Vagina (tissue), 2 donors: ENCODE results near the gene PBX2. TPM values are rescaled to one million over a fixed set of nuclear protein-coding genes. Genes with fewer than 3 reads are reported as not detected.
A peak's percentile ranks its signal among the peaks of the same experiment; 100 is the strongest.

ENCODE experiments used
- DNase-seq, 2 donors: peaks; one replicate each; pipeline ENCODE4 v3.0.0-alpha.2; 2017; ENCODE audit errors: extremely low spot score in 2 of 2
- H3K27ac ChIP-seq: fragments of 200-600 bp; sonication (generic); one replicate; pipeline ENCODE4 v1.5.1; 2019
- H3K27me3 ChIP-seq: fragments of 200-600 bp; sonication (generic); one replicate; pipeline ENCODE4 v1.5.1; 2019
- H3K36me3 ChIP-seq, 2 donors: fragments of 200-600 bp; sonication (generic); one replicate each; pipeline ENCODE4 v1.5.1; 2017 to 2019
- H3K4me1 ChIP-seq: fragments of 200-600 bp; sonication (generic); one replicate; pipeline ENCODE4 v1.5.1; 2019
- H3K4me3 ChIP-seq, 2 donors: fragments of 200-600 bp; sonication (generic); 1 replicate in 1 of 2; 2 replicates in 1 of 2; pipeline ENCODE4 v1.5.1; 2016 to 2019
- H3K9me3 ChIP-seq: fragments of 200-600 bp; sonication (generic); one replicate; pipeline ENCODE4 v1.5.1; 2019
- CTCF ChIP-seq, 3 experiments: fragments of 450-650 bp in 2 of 3; fragments of 200-600 bp in 1 of 3; sonication (generic) in 1 of 3; IDR thresholded peaks; one replicate each; pipeline ENCODE4 v1.5.1; 2017 to 2019; ENCODE audit warnings: antibody characterized with exemption in 3 of 3, mild to moderate bottlenecking in 2 of 3, moderate library complexity in 2 of 3
- POLR2A ChIP-seq, 2 donors: fragments of 450-650 bp; IDR thresholded peaks; one replicate each; pipeline ENCODE4 v1.6.1; 2017; ENCODE audit warnings: antibody characterized with exemption in 2 of 2, mild to moderate bottlenecking in 2 of 2, moderate library complexity in 2 of 2
- POLR2AphosphoS5 ChIP-seq, 2 donors: sonication (generic); formaldehyde crosslinking; IDR thresholded peaks; one replicate each; pipeline ENCODE4 v1.9.0; 2017; ENCODE audit warnings: antibody characterized with exemption in 2 of 2, mild to moderate bottlenecking in 2 of 2, low read depth in 1 of 2; ENCODE audit not compliant: insufficient read depth in 1 of 2
- intact Hi-C: fragments of 100-400 bp; cut with DNase I; formaldehyde crosslinking; loops from one replicate; pipeline ENCODE4 v1.15.1; 2023
- total RNA-seq: library from RNA; depleted of rRNA; stranded (reverse); fragments of >200 nt; gene quantifications from one replicate; pipeline ENCODE4 v1.2.3, GENCODE V29; 2016

Gene PBX2
- total RNA-seq, 1 donor from 2014 or later = 49.4 TPM

- Histone ChIP-seq H3K36me3 (no peaks in the 10 kb centered on the region), H3K4me3 (peak overlapping the region; percentile 72 to 87), H3K27me3 (no peaks in the 10 kb centered on the region), H3K9me3 (no peaks in the 10 kb centered on the region), H3K27ac (peak overlapping the region; percentile 99), H3K4me1 (peaks cover 29% of the 10 kb centered on the region)
- TF ChIP-seq CTCF (IDR thresholded peaks at IDR 0.05) (no peak), POLR2AphosphoS5 (IDR thresholded peaks at IDR 0.05; ENCODE audit: insufficient read depth in 1 of 2, low read depth in 1 of 2) (no peak), POLR2A (IDR thresholded peaks at IDR 0.05) (no peak)
- no peak for DNase-seq
- intact Hi-C loops = loop anchor here (5.0 kb wide), 1 partner anchor 80 kb away; no protein-coding TSS in a partner anchor
Measured at GRCh38 chr6:32196682-32197616, 6.9 kb upstream of the PBX2 start.

- intact Hi-C loops = loop anchor here (5.0 kb wide), 1 partner anchor 79 kb away; no protein-coding TSS in a partner anchor
- H3K9me3 ChIP-seq = no peaks in the 10 kb centered on the region
Measured at GRCh38 chr6:32195902-32196681, 6.1 kb upstream of the PBX2 start.

GRCh38 chr6:32195652-32195901 is 5.6 kb upstream of the PBX2 start:
- Histone ChIP-seq H3K4me3 (peak overlapping the region; percentile 72 to 87), H3K27ac (peak overlapping the region; percentile 99), H3K36me3 (no peaks in the 10 kb centered on the region), H3K4me1 (peaks cover 43% of the 10 kb centered on the region), H3K9me3 (no peaks in the 10 kb centered on the region), H3K27me3 (no peaks in the 10 kb centered on the region)
- DNase-seq = peak; percentile 100
- intact Hi-C loops = loop anchor here (5.0 kb wide), 1 partner anchor 78 kb away; no protein-coding TSS in a partner anchor
- TF ChIP-seq CTCF (IDR thresholded peaks at IDR 0.05) (peak in 2 of 3 experiments; percentile 22 to 58), POLR2AphosphoS5 (IDR thresholded peaks at IDR 0.05; ENCODE audit: insufficient read depth in 1 of 2, low read depth in 1 of 2) (peak in 1 of 2 donors; percentile 92), POLR2A (IDR thresholded peaks at IDR 0.05) (no peak)

More at GRCh38 chr6:32195902-32196681, 6.1 kb upstream of the PBX2 start:
- Histone ChIP-seq H3K36me3 (no peaks in the 10 kb centered on the region), H3K27ac (peak overlapping the region; percentile 99), H3K4me1 (peaks cover 37% of the 10 kb centered on the region), H3K4me3 (peak overlapping the region; percentile 72 to 87), H3K27me3 (no peaks in the 10 kb centered on the region)
- TF ChIP-seq POLR2A (IDR thresholded peaks at IDR 0.05) = peak; percentile 81 to 98
- no peak for TF ChIP-seq CTCF (IDR thresholded peaks at IDR 0.05)
- TF ChIP-seq POLR2AphosphoS5 (IDR thresholded peaks at IDR 0.05; ENCODE audit: insufficient read depth in 1 of 2, low read depth in 1 of 2) = peak in 1 of 2 donors; percentile 100
- peak in 1 of 2 donors; percentile 97 for DNase-seq

GRCh38 chr6:32194825-32195651 is 5.0 kb upstream of the PBX2 start:
- intact Hi-C loops = loop anchor here (5.0 kb wide), 1 partner anchor 78 kb away; no protein-coding TSS in a partner anchor
- Histone ChIP-seq H3K27me3 (no peaks in the 10 kb centered on the region), H3K36me3 (no peaks in the 10 kb centered on the region), H3K27ac (peak overlapping the region; percentile 99), H3K4me3 (peak overlapping the region; percentile 40 to 72), H3K4me1 (peaks cover 46% of the 10 kb centered on the region), H3K9me3 (no peaks in the 10 kb centered on the region)
- TF ChIP-seq CTCF (IDR thresholded peaks at IDR 0.05) = peak in 2 of 3 experiments; percentile 11 to 33
- TF ChIP-seq POLR2AphosphoS5 (IDR thresholded peaks at IDR 0.05; ENCODE audit: insufficient read depth in 1 of 2, low read depth in 1 of 2) = no peak
- TF ChIP-seq POLR2A (IDR thresholded peaks at IDR 0.05) = peak in 1 of 2 donors; percentile 98
- no peak for DNase-seq
